Liver (tissue), 3 donors: ENCODE data around the gene DIO3.

Experiments
- ATF3 ChIP-seq: IDR thresholded peaks from 2 replicates; pipeline ENCODE4 v1.6.1; 2016; ENCODE audit warnings: antibody characterized with exemption
- CTCF ChIP-seq: fragments of 150-350 bp; IDR thresholded peaks from 2 replicates; pipeline ENCODE4 v1.5.1; 2017; ENCODE audit warnings: improper control_type of control experiment, low read depth, low read length; ENCODE audit not compliant: missing input control
- EGR1 ChIP-seq, 2 donors: IDR thresholded peaks; 2 replicates each; pipeline ENCODE4 v1.6.1; 2016 to 2018; ENCODE audit warnings: antibody characterized with exemption in 2 of 2, low read depth in 2 of 2
- MAX ChIP-seq: IDR thresholded peaks from 2 replicates; pipeline ENCODE4 v1.6.1; 2016; ENCODE audit warnings: antibody characterized with exemption
- RAD21 ChIP-seq, 2 donors: IDR thresholded peaks; 2 replicates each; pipeline ENCODE4 v1.6.1; 2016; ENCODE audit warnings: antibody characterized with exemption in 2 of 2, mild to moderate bottlenecking in 2 of 2
- RXRA ChIP-seq, 2 donors: IDR thresholded peaks; 2 replicates each; pipeline ENCODE4 v1.6.1; 2017 to 2018; ENCODE audit warnings: antibody characterized with exemption in 2 of 2, mild to moderate bottlenecking in 1 of 2
- SP1 ChIP-seq: IDR thresholded peaks from 2 replicates; pipeline ENCODE4 v1.6.1; 2018; ENCODE audit warnings: antibody characterized with exemption, mild to moderate bottlenecking
- TAF1 ChIP-seq: conservative IDR thresholded peaks from 2 replicates; pipeline ENCODE4 v1.6.1; 2016; ENCODE audit warnings: antibody characterized with exemption, mild to moderate bottlenecking
- YY1 ChIP-seq: IDR thresholded peaks from 2 replicates; pipeline ENCODE4 v1.6.1; 2016; ENCODE audit warnings: antibody characterized with exemption, mild to moderate bottlenecking
- ZBTB33 ChIP-seq: IDR thresholded peaks from 2 replicates; pipeline ENCODE4 v1.6.1; 2016; ENCODE audit warnings: antibody characterized with exemption
- donor health status: healthy.
- donor health status: healthy.

GRCh38 chr14:101516401-101516800 is 44.9 kb upstream of the DIO3 start:
- no peak for TF ChIP-seq RAD21 (IDR thresholded peaks at IDR 0.05)
- TF ChIP-seq CTCF: no peak
- TF ChIP-seq SP1: no peak
- TF ChIP-seq MAX: no peak
- TF ChIP-seq YY1: no peak
- TF ChIP-seq ATF3: no peak
- no peak for TF ChIP-seq EGR1 (IDR thresholded peaks at IDR 0.05; ENCODE audit: low read depth in 2 of 2)
- no peak for TF ChIP-seq ZBTB33
- no peak for TF ChIP-seq TAF1
- no peak for TF ChIP-seq RXRA (IDR thresholded peaks at IDR 0.05)
